Umbilical cord (tissue), 2 donors: ENCODE data around the gene LTK. TPM values are rescaled to one million over a fixed set of nuclear protein-coding genes. Genes with fewer than 3 reads are reported as not detected.

ENCODE experiments used
- DNase-seq: peaks from one replicate; pipeline ENCODE4 v3.0.0-alpha.2; 2015; ENCODE audit warnings: low spot score
- total RNA-seq: library from RNA; depleted of rRNA; stranded (reverse); fragments of >200 nt; gene quantifications from one replicate; pipeline ENCODE4 v1.2.3, GENCODE V29; 2014; ENCODE audit warnings: low replicate concordance; ENCODE audit not compliant: insufficient read depth

LTK gene
- total RNA-seq, 1 donor from 2014 or later, result 4.3 TPM

DNA sequence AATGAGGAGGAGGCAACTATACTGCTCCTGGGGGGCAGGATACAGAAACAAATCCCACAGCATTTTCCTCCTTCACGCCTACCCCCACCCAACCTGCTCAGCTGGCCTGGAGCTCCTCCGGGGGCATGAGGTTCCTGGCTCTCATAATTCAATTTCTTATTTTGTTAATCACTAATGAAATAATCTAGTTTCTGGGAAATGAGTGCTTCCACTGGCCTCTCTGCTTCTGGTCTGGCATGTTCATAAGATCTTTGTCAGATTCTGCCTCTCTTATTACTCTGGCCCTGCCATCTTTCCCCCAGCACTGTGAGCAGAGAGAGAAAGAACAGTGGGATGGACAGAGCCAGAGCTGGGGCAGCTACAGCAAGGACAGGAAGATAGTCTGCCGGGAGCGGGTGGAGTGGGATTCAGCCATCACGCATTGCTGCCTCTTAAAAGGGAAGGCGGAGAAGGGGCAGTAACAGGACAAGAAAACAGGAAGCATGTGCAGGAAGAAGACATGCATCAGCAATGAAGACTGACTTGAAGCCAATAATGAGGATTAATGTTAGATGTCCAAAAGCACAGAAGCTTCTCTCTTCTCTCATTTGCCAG is 16.8 kb upstream of the LTK start:
- DNase-seq, result no peak

- no peak for DNase-seq
These were observed 9.5 kb upstream of the LTK start for GRCh38 chr15:41523097-41523496.

GRCh38 chr15:41521614-41522013 is 8.0 kb upstream of the LTK start:
- DNase-seq, result no peak

DNA sequence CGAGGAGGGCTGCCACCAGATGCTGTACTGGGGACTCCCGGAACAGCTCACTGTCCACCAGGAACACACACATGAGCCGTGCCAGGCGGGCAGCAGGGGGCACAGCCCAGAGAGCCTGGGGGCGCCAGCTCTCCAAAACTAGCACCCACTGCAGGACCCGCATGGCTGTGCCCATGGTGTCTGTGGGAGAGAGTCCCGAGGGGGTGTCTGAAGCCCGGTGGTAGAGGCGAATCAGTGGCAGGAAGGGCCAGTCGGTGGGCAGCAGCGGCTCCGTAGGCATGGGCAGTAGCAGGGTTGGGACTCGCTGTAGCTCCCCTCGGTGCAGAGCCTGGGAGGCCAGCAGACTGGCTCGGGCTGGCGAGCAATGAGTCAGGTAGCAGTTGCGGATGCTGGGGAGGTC is 7.0 kb upstream of the LTK start:
- DNase-seq, result no peak

GRCh38 chr15:41517895-41518449 is 4.3 kb upstream of the LTK start:
- DNase-seq, result no peak

- DNase-seq, result no peak
These were observed 604 bp downstream of the LTK start for GRCh38 chr15:41512940-41513505.

DNA sequence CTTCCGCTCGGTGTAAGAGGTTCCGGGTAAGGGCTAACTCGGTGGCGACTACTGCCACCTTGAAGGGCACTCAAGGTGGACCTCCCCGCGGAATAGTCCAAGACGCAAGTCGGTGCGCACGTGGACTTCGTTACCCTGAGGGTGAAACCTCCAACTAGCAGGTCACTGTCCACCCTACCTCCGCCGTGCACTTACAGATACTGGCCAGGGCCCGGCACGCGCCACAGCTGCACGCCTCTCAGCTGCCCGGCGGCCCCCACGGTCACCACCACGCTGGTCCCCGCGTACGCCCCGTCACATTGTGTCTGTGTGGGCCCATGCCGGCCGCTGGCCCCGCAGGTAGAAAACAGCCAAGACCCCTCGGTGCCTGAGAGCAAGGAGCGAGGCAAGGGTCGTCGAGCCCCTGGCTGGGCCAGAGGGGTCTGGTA is 1.1 kb downstream of the LTK start:
- DNase-seq, result no peak

- no peak for DNase-seq
These were observed 1.7 kb downstream of the LTK start for GRCh38 chr15:41511899-41512369.

GRCh38 chr15:41511331-41511898 is 2.2 kb downstream of the LTK start:
- DNase-seq, result no peak

DNA sequence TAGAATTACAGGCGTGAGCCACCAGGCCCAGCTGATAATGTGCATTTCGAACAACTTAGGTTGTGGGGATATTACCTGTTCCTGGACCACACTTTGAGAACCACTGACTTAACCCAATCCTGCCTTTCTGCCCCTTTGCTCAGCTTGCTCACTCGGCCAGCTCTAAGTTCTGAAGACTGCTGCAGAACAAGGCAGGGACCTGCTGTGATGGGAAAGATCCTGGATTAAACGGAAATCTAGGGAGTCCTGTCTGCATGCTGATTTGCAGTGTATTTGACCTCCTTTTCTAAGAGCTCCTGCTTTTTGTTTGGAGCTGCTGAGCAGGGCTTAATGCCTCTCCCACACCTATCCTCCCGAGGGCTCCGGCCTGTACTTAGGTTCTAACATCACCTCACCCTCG is 2.9 kb downstream of the LTK start:
- no peak for DNase-seq

DNA sequence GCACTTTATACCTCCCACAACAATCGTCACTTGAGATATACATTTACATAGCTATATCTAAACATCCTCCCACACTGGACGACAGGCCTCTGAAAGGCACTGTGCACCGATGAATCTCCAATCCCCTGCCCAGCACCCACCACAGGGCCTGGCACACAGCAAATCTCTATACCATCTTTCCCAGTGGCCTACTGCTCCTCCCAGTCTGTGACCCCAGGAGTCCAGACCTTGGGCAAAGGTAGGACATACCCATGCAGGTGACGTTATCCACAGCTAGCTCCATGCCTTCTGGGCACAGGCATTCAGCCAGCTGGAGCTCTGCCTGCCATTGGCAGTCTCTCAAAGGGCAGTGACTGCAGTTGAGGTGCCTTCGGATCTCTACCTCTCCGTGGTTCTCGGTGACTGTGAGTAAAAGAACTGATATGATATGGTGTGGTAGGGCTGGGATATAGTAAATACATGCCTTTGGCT is 5.8 kb downstream of the LTK start:
- DNase-seq, result no peak

DNA sequence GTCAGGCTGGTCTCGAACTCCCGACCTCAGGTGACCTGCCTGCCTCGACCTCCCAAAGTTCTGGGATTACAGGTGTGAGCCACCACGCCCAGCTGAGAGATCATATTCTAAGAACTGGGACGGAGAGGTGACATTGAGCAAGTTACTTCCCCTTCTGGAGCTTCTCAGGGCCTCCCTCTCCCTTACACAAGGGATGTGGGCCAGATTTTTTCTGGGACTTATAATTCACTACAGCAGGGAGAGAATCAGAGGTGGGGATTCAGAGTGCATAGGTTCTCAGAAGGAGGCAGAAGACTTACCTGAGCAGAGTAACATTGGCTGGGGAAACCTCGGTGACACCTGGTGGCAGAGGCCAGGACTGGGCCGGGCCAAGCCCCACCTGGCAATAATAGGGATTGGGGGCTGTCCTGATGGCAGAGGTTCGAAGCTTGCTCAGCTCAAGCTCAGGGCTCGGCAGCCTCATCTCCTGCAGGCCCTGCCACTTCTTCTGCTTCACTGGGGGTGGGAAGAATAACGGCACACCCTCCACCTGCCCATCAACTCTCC is 6.8 kb downstream of the LTK start:
- DNase-seq, result no peak

DNA sequence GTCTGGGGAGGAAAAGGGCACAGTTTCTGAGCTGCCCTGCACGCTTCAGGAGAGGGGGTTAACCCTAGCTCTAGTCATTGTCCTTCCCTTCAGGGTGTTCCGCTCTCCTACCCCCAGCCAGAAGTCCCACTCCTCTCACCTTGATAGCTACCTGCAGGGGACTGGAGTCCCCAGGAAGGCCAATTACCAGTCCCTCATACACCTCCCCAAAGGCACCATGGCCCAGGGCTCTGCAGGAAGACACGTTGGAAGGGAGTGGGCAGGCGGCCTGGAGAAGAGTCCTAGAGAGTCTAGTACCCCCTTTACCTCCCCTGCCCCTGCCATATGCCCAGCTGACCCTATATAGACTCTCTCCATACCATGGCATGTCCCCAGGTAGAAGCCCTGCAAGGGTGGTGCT is 7.9 kb downstream of the LTK start:
- no peak for DNase-seq

DNA sequence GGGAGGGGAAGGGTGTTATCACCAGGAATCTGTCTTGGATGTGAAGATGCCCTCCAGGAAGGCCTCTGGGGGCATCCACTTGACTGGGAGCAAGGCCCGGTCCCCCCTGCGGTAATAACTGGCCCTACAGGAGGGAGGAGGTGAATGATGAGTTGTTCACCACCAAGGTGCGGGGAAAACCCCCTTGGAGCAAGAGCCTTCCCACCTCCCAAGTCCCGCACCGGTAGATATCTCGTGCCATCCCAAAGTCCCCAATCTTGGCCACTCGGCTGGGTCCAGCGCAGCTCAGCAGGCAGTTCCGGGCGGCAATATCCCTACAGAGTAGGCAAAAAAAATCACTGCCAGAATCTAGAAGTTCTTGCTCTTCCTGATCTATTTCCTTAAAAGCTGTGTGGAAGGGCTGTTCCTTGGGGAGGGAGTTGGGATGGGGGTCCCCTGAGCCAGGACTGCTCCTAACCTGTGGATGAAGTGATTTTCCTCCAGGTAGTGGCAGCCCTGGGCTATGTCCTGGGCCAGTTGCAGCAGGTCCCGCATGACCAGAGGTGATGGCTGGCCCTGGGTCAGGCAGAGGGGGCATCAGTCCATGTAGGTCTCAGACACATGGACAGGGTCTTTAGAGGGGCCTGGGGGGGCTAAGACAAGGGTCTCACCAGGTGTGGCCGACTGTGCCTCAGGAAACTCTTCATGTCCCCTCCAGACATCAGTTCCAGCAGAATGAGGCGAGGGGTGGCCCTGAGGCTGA is 8.7 kb downstream of the LTK start:
- no peak for DNase-seq

DNA sequence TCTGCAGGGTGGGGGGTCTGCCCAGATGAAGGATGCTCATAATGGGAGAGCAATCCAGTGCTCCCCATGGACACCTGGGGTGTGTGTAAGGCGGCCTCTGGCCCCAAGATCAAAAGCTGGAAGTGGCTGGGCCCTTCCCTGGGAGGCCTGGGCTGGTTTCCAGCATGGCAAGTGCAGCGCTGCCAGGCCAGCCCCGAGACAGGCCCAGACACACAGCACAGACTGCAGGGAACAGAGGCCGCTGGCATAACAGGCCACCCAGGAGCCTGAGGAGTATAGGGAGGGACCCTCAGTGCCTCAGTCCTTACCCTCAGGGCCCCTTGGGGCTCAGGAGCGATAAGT is 10.0 kb downstream of the LTK start:
- no peak for DNase-seq

DNA sequence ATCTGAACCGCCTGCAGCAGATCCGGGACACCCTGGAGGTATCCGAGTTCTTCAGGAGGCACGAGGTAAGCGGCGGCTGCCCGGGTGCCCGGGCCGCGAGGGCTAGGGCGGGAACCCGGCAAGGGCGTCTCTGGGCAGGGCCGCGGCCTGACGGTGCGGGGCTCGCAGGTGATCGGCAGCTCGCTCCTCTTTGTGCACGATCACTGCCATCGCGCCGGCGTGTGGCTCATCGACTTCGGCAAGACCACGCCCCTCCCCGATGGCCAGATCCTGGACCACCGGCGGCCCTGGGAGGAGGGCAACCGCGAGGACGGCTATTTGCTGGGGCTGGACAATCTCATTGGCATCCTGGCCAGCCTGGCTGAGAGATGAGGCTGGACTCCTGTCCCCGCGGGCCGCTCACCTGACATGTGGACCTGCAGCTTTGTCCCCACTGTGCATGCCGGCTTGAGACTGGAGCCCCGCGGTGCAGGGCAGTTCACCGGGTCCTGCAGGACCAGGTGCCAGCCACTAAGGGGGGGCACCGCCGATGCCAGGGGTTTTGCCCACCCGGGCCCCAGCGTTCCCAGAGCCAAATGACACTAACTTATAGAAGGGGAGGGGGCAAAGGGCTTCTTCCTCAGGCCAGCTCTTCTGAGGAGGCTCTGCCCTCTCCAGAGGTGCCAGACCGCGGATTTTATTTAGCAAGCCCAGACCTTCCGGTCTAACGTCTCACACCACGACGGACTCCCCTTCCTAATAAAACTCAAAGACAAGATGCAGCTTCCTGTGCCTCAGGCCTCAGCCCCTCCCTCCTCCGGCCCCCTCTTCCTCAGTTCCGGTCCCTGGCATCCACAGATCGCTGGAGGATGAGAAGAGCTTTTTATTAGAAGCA is 10.6 kb downstream of the LTK start:
- no peak for DNase-seq

DNA sequence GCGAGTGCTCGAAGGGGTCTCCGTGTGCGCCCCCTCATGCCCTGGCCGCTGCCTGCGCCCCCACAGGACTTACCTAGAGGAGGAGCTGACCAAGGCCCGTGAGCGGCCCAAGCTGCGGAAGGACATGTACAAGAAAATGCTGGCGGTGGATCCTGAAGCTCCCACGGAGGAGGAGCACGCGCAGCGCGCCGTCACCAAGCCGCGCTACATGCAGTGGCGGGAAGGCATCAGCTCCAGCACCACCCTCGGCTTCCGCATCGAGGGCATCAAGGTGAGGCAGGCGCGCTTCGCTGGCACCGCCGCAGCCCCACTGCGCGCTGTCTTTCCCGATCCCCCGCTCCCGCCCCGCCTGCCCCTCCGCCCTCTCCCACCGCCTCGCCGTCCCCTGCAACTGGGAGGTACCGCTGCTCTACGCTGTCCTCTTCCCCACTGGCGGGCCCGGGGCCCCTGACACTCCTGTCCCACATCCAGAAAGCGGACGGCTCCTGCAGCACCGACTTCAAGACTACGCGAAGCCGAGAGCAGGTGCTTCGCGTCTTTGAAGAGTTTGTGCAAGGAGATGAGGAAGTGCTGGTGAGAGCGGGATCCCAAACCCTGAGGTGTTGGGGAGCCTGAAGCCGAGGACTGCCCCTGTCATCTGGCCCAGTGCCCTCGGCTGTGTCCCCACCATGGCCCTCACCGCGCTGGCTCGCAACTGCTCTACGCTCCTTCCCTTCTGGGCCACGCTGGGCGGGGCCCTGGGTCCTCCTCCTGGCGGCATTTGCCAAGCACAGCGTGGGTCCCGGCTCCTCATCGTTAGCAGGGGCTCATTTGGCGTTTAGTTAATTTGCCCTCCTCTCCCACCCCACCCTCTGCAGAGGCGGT is 11.5 kb downstream of the LTK start:
- DNase-seq, result no peak

DNA sequence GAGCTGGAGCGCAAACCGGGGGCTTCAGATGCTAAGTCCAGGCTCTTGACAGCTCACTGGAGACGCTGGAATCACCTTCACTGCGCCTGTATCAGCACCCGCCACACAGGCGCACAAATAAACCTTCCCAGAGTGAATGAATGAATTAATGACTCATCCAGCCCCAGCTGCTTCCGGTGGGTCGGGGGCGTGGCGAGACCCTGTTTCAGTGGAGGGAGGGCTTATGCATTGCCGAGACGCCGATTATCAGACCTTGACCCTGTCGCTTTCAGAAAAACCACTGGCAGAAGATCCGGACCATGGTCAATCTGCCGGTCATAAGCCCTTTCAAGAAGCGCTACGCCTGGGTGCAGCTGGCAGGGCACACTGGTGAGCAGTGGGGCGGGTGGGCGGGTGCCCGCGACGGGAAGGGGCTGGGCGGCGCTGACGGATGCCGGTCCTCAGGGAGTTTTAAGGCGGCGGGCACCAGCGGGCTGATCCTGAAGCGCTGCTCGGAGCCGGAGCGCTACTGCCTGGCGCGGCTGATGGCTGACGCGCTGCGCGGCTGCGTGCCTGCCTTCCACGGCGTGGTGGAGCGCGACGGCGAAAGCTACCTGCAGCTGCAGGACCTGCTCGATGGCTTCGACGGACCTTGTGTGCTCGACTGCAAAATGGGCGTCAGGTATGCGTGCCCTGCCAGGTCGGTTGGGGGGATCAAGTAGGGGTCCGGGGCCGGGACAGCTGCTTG is 12.3 kb downstream of the LTK start:
- no peak for DNase-seq

DNA sequence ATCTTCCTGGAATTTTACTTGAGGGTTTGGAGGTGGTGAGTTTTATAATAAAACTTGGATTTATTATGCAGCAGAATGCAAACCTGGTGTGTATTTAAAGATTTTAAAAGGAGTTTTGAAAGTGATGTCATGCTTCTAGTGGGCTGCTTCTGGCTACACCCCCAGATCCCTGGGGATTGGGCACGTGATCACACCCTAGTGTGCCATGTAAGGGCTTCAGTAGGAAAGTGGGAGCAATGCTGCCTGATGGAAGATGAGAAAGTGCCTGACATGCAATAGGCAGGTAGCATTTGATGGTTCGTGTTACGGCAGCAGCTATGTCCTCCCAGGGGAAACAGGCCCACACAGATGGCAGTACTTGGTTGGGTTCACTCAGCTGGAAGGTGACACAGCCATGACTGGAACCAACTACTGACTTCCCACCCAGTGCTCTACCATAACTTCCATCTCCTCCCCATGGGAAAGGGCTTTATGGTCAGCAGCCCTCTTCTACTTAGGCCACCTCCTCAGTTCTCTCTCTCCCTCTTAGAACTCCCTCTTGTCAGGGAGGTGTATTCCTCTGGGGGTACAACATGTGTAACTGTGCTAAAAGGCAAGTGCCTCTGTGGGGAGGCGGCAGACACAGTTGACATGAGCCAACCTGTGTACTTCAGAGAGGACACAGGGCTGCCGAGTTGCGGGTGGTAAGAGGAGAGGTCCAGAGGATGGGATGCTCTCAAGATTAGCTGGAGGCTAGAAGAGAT is 14.3 kb downstream of the LTK start:
- no peak for DNase-seq
